ENCODE data around the gene CYTH4.

CYTH4 gene

DNA sequence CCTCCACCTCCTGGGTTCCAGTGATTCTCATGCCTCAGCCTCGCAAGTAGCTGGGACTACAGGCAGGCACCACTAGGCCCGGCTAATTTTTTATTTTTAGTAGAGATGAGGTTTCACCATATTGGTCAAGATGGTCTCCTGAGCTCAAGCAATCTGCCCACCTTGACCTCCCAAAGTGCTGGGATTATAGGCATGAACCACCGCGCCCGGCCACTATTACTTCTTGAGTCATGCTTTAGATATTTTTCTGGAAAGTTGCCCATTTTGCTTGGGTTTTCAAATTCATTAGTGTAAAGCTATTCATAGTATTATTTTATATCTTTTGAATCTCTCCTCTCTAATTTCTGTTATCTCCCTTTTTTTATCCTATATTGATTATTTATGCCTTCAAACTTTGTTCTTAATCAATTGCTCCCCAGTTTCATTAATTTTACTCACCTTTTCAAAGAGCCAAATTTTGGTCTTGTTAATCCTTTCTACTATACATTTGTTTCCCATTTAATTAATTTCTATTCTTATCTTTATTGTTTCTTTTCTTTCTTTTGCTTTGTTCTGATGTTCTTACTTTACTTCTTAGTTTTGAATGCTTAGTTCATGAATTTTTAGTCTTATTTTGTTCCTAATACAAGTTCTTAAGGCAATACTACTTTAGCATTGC lies 28.0 kb upstream of the CYTH4 start:
- Histone ChIP-seq H3K27ac (ENCODE audit: low read depth, low read length) (no peak overlapping the region), H3K27me3 (ENCODE audit: control insufficient read depth in 1 of 2, insufficient read depth in 2 of 2, low read length in 2 of 2) (peaks cover 2 to 21% of the 10 kb centered on the region in 2 donors), H3K9ac (ENCODE audit: low read length) (no peak overlapping the region), H3K36me3 (ENCODE audit: insufficient read depth, low read length) (no peaks in the 10 kb centered on the region), H3K9me3 (ENCODE audit: low read length) (no peaks in the 10 kb centered on the region), H3K4me1 (ENCODE audit: insufficient read depth, low read length) (no peaks in the 10 kb centered on the region), H3K4me3 (ENCODE audit: low read depth in 1 of 2, low read length in 2 of 2) (no peak overlapping the region)

DNA sequence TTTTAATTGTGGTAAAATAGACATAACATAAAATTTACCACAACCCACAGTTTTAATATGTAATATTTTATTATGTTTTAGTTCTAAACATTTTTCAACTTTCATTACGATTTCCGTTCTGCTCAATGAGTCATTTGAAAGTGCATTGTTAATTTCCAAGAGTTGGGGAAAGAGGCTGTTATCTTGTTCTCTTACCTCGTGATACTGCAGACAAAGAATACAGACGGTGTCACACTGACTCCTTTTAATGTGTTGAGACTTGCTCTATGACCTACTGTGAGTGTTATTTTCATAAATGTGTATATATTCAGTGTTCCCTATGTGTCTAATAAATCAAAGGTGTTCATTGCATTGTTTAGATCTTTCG lies 27.5 kb upstream of the CYTH4 start:
- no peak overlapping the region for H3K4me3 ChIP-seq (ENCODE audit: low read depth in 1 of 2, low read length in 2 of 2)

DNA sequence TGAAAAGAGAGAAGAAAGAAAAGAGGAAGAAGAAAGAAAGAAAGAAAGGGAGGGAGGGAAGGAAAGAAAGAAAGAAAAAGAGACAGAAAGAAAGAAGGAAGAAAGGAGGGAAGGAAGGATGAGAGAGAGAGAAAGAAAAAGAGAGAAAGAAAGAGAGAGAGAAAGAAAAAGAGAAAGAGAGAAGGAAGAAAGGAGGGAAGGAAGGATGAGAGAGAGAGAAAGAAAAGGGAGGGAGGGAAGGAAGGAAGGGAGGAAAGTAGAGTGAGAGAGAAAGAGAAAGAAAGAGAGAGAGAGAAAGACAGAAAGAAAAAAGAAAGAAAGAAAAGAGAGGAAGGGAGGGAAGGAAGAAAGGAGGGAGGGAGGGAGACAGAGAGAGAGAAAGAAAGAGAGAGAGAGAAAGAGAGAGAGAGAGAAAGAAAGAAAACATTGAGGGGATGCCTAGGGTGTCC lies 26.7 kb upstream of the CYTH4 start:
- H3K9me3 ChIP-seq (ENCODE audit: low read length), result no peaks in the 10 kb centered on the region
- H3K27ac ChIP-seq (ENCODE audit: low read depth, low read length), result no peak overlapping the region
- H3K9ac ChIP-seq (ENCODE audit: low read length), result no peak overlapping the region
- H3K27me3 ChIP-seq (ENCODE audit: control insufficient read depth in 1 of 2, insufficient read depth in 2 of 2, low read length in 2 of 2), result peaks cover 9 to 33% of the 10 kb centered on the region in 2 donors
- no peak overlapping the region for H3K4me3 ChIP-seq (ENCODE audit: low read depth in 1 of 2, low read length in 2 of 2)
- no peaks in the 10 kb centered on the region for H3K36me3 ChIP-seq (ENCODE audit: insufficient read depth, low read length)
- no peaks in the 10 kb centered on the region for H3K4me1 ChIP-seq (ENCODE audit: insufficient read depth, low read length)

More for the DNA sequence above, 27.5 kb upstream of the CYTH4 start:
- Histone ChIP-seq H3K27ac (ENCODE audit: low read depth, low read length) (no peak overlapping the region), H3K9ac (ENCODE audit: low read length) (no peak overlapping the region), H3K4me1 (ENCODE audit: insufficient read depth, low read length) (no peaks in the 10 kb centered on the region), H3K36me3 (ENCODE audit: insufficient read depth, low read length) (no peaks in the 10 kb centered on the region), H3K9me3 (ENCODE audit: low read length) (no peaks in the 10 kb centered on the region), H3K27me3 (ENCODE audit: control insufficient read depth in 1 of 2, insufficient read depth in 2 of 2, low read length in 2 of 2) (peaks cover 8 to 26% of the 10 kb centered on the region in 2 donors)

DNA sequence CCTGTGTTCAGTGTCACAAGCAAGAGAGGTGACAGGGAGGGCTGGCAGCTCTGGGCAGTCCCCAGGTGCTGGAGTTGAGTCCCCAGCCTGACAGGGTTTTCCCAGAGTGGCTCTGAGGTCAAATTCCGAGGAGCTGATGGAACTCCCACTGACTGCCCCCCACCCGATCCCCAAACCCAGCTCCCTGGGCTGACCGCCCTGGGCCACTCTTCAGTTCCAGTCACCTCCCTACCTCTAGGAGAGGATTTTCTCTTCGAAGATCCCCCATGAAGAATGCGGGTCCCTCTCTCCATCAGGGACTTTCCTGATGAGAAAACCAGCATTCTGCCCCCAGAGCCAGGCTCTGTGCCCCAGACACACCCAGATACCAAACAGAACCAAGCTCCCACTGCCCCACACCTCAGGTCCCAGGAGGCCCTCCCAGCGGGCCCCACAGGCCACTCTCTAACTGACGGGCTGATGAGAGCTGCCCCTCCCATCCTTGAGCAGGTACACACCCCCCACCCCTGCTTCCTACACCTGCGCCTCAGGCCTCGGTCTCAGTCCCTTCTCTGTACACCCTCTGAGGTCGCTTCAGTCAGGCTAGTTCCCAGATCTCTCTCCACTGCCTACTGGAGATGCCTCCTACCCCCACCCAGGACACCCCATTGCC lies 26.1 kb upstream of the CYTH4 start:
- Histone ChIP-seq H3K9ac (ENCODE audit: low read length) (no peak overlapping the region), H3K4me1 (ENCODE audit: insufficient read depth, low read length) (no peaks in the 10 kb centered on the region), H3K36me3 (ENCODE audit: insufficient read depth, low read length) (no peaks in the 10 kb centered on the region), H3K4me3 (ENCODE audit: low read depth in 1 of 2, low read length in 2 of 2) (no peak overlapping the region), H3K9me3 (ENCODE audit: low read length) (no peaks in the 10 kb centered on the region), H3K27me3 (ENCODE audit: control insufficient read depth in 1 of 2, insufficient read depth in 2 of 2, low read length in 2 of 2) (peaks cover 9 to 38% of the 10 kb centered on the region in 2 donors), H3K27ac (ENCODE audit: low read depth, low read length) (no peak overlapping the region)

DNA sequence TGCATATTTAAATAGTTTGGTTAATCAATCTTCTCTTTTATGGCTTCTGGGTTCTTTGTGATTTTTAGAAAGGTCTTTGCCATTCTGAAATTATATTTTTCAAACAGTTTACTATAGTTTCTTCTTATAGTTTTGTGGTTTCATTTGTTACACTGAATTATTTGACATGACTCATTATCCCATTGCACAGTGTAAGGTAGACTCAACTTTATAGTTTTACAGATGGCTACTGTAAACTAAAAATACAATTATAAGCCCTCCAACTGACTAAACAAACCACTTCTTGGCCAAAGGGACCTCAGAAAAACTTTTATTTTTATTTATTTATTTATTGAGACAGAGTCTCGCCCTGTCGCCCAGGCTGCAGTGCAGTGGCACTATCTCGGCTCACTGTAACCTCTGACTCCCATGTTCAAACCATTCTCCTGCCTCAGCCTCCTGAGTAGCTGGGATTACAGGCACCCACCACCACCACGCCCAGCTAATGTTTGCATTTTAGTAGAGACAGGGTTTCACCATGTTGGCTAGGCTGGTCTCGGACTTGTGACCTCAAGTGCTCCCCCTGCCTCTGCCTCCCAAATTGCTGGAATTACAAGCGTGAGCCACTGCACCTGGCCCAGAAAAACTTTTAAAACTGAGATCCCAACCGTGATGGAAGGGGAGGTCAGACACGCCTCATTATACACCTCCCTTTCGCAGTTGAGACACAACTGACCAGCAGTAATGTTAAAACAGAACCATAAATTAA lies 24.1 kb upstream of the CYTH4 start:
- no peaks in the 10 kb centered on the region for H3K4me1 ChIP-seq (ENCODE audit: insufficient read depth, low read length)
- H3K9me3 ChIP-seq (ENCODE audit: low read length), result no peaks in the 10 kb centered on the region
- H3K9ac ChIP-seq (ENCODE audit: low read length), result no peak overlapping the region
- H3K27me3 ChIP-seq (ENCODE audit: control insufficient read depth in 1 of 2, insufficient read depth in 2 of 2, low read length in 2 of 2), result peaks cover 9 to 43% of the 10 kb centered on the region in 2 donors
- no peaks in the 10 kb centered on the region for H3K36me3 ChIP-seq (ENCODE audit: insufficient read depth, low read length)
- H3K27ac ChIP-seq (ENCODE audit: low read depth, low read length), result no peak overlapping the region
- H3K4me3 ChIP-seq (ENCODE audit: low read depth in 1 of 2, low read length in 2 of 2), result no peak overlapping the region

DNA sequence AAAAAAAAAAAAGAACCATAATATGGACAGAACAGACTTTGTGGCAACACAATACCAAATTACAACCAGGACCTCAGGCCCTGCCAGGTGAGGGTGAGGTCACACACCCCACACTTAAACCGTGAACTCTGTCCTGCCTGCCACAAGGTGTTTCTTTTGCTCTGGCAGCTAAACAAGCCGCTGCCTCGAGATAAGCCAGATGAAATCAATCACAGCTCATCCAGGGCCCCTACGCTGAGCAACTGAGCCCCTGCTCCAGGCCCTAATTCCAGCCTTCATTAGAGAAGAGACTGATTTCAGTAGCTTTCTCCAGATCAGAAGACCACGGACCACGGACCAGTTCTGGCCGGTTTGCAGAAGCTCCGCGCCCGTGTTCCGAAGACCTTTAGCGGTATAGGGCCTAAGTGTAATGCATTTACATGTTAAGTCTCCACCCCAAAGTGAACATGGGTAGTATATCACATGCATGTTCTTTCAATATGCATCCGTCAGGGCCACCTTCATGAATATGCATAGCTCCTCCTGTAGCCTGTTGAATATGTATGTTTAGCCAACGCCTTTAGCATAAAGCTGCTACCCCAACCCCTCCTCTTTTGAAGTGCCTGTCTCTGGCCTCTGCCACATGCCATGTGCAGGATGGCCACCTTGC lies 23.4 kb upstream of the CYTH4 start:
- Histone ChIP-seq H3K36me3 (ENCODE audit: insufficient read depth, low read length) (no peaks in the 10 kb centered on the region), H3K9ac (ENCODE audit: low read length) (no peak overlapping the region), H3K27me3 (ENCODE audit: control insufficient read depth in 1 of 2, insufficient read depth in 2 of 2, low read length in 2 of 2) (peaks cover 9 to 43% of the 10 kb centered on the region in 2 donors)

DNA sequence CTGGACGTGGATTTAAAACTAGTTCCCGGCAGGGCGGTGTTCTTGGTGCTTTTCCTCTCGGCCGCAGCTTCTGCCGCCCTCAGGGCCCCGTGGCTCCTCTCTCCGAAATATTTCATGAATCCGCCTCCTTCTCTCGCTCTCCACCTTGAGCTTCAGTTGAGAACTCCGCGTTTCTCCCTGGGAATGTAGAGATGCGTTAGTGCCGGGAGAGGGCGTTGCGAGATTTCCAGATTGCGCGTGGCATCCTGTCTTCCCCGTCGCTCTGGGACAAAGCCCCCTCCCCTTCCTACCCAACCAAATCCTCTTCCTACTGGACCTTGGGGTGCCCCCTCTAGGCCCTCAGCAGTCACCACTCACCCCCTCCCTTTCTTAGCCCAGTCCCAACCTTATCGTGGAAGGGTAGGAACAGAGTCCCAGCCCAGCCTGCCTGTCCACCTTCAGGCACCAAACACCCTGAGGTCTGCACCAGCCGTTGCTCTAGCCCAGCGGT lies 22.7 kb upstream of the CYTH4 start:
- Histone ChIP-seq H3K9ac (ENCODE audit: low read length) (no peak overlapping the region), H3K27ac (ENCODE audit: low read depth, low read length) (no peak overlapping the region), H3K36me3 (ENCODE audit: insufficient read depth, low read length) (no peaks in the 10 kb centered on the region), H3K4me1 (ENCODE audit: insufficient read depth, low read length) (no peaks in the 10 kb centered on the region), H3K27me3 (ENCODE audit: control insufficient read depth in 1 of 2, insufficient read depth in 2 of 2, low read length in 2 of 2) (peaks cover 9 to 44% of the 10 kb centered on the region in 2 donors), H3K9me3 (ENCODE audit: low read length) (peaks cover 8% of the 10 kb centered on the region), H3K4me3 (ENCODE audit: low read depth in 1 of 2, low read length in 2 of 2) (no peak overlapping the region)

More for the DNA sequence above, 23.4 kb upstream of the CYTH4 start:
- Histone ChIP-seq H3K27ac (ENCODE audit: low read depth, low read length) (no peak overlapping the region), H3K9me3 (ENCODE audit: low read length) (peaks cover 1% of the 10 kb centered on the region), H3K4me3 (ENCODE audit: low read depth in 1 of 2, low read length in 2 of 2) (no peak overlapping the region), H3K4me1 (ENCODE audit: insufficient read depth, low read length) (no peaks in the 10 kb centered on the region)

DNA sequence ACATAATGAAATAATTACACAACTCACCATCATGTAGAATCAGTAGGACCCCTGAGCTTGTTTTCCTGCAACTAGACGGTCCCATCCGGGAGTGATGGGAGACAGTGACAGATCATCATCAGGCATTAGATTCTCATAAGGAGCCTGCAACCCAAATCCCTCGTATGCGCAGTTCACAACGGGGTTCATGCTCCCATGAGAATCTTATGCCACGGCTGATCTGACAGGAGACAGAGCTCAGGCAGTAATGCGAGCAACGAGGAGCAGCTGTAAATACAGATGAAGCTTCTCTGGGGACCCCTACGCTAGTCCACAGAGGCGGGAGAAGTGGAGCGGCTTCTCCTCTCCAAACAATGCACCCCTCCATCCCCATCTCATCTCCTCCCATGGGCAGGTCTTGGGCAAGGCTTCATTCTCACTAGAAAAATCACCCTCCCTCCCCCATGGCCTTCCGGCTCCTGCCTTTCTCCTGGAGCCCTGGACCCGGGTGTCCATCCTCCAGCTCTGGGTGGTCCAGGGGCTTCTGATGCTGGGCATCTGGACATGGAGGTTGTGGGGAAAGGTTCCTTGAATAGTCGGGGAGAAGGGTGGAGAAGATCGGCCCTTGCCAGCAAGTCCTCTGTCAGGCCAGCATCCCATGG lies 22.0 kb upstream of the CYTH4 start:
- Histone ChIP-seq H3K27ac (ENCODE audit: low read depth, low read length) (no peak overlapping the region), H3K36me3 (ENCODE audit: insufficient read depth, low read length) (no peaks in the 10 kb centered on the region), H3K9ac (ENCODE audit: low read length) (no peak overlapping the region), H3K27me3 (ENCODE audit: control insufficient read depth in 1 of 2, insufficient read depth in 2 of 2, low read length in 2 of 2) (peaks cover 9 to 47% of the 10 kb centered on the region in 2 donors), H3K9me3 (ENCODE audit: low read length) (peaks cover 9% of the 10 kb centered on the region), H3K4me3 (ENCODE audit: low read depth in 1 of 2, low read length in 2 of 2) (no peak overlapping the region), H3K4me1 (ENCODE audit: insufficient read depth, low read length) (no peaks in the 10 kb centered on the region)

DNA sequence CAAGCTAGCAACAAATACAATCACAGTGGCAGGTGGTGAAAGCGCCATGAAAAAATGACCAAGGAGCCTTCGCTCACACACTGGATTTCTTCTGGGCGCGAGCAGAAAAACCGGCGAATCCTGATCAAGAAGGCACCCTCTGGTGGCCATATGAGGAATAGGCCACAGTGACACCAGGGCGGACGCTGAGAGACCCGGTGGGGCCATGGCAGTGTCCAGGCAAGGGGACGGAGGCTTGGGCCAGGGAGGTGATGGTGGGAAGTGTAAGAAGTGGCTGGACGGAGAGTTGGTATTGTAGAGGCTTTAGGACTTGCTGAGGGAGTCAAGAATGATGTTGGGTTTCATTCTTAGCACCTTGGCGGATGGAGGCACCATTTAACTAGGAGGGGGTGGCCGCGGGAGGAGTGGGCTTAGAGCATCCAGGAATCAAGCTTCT lies 21.4 kb upstream of the CYTH4 start:
- peaks cover 9% of the 10 kb centered on the region for H3K9me3 ChIP-seq (ENCODE audit: low read length)
- peaks cover 9 to 44% of the 10 kb centered on the region in 2 donors for H3K27me3 ChIP-seq (ENCODE audit: control insufficient read depth in 1 of 2, insufficient read depth in 2 of 2, low read length in 2 of 2)
- no peak overlapping the region for H3K9ac ChIP-seq (ENCODE audit: low read length)
- no peaks in the 10 kb centered on the region for H3K4me1 ChIP-seq (ENCODE audit: insufficient read depth, low read length)
- H3K36me3 ChIP-seq (ENCODE audit: insufficient read depth, low read length), result no peaks in the 10 kb centered on the region
- H3K27ac ChIP-seq (ENCODE audit: low read depth, low read length), result no peak overlapping the region
- no peak overlapping the region for H3K4me3 ChIP-seq (ENCODE audit: low read depth in 1 of 2, low read length in 2 of 2)

DNA sequence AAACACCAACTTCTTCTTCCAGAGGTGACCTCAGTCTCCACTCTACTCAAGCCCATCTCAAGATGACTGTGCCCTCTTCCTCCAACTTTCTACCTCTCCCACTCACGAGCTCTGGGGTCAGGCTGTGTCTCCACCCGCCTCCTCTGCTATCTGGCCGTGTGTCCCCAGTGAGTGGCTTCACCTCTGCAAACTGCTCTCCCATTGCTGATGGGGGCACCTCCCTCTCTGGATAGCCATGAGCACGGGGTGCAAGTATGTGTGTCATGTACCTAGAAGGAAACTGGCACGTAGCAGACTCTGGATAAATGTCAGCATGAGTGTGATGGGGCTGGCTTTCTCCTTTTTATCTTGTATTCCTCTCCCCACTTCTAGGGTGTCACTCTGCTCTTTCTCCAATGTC lies 20.0 kb upstream of the CYTH4 start:
- H3K4me3 ChIP-seq (ENCODE audit: low read depth in 1 of 2, low read length in 2 of 2), result no peak overlapping the region
- H3K4me1 ChIP-seq (ENCODE audit: insufficient read depth, low read length), result no peaks in the 10 kb centered on the region
- H3K27me3 ChIP-seq (ENCODE audit: control insufficient read depth in 1 of 2, insufficient read depth in 2 of 2, low read length in 2 of 2), result peaks cover 9 to 37% of the 10 kb centered on the region in 2 donors
- H3K36me3 ChIP-seq (ENCODE audit: insufficient read depth, low read length), result no peaks in the 10 kb centered on the region
- H3K9ac ChIP-seq (ENCODE audit: low read length), result no peak overlapping the region
- peaks cover 9% of the 10 kb centered on the region for H3K9me3 ChIP-seq (ENCODE audit: low read length)
- no peak overlapping the region for H3K27ac ChIP-seq (ENCODE audit: low read depth, low read length)
